H9 (cell line): ENCODE data around the gene CFAP298. TPM values are rescaled to one million over a fixed set of nuclear protein-coding genes. Genes with fewer than 3 reads are reported as not detected.

ENCODE experiments used
- DNase-seq: peaks from one replicate; pipeline ENCODE4 v3.0.0-alpha.2; 2017
- H2AFZ ChIP-seq: one replicate; pipeline ENCODE4 v1.6.1; 2013; ENCODE audit warnings: mild to moderate bottlenecking, low read length, control low read depth, moderate library complexity
- H2AK5ac ChIP-seq: 2 replicates; pipeline ENCODE4 v1.6.1; 2013; ENCODE audit warnings: low read length, control low read depth, mixed read lengths; ENCODE audit not compliant: insufficient read length
- H2BK120ac ChIP-seq: one replicate; pipeline ENCODE4 v1.6.1; 2013; ENCODE audit warnings: low read depth, mild to moderate bottlenecking, low read length, control low read depth, inconsistent platforms; ENCODE audit not compliant: poor library complexity, severe bottlenecking
- H2BK12ac ChIP-seq: 2 replicates; pipeline ENCODE4 v1.6.1; 2013; ENCODE audit warnings: low read length, control low read depth, mixed read lengths, low read depth; ENCODE audit not compliant: insufficient read length
- H2BK15ac ChIP-seq: 2 replicates; pipeline ENCODE4 v1.6.1; 2013; ENCODE audit warnings: low read depth, low read length, control low read depth
- H2BK20ac ChIP-seq: one replicate; pipeline ENCODE4 v1.6.1; 2013; ENCODE audit warnings: low read depth, mild to moderate bottlenecking, low read length, control low read depth, inconsistent platforms; ENCODE audit not compliant: poor library complexity, severe bottlenecking
- H2BK5ac ChIP-seq: 2 replicates; pipeline ENCODE4 v1.6.1; 2013; ENCODE audit warnings: low read length, control low read depth, mixed read lengths; ENCODE audit not compliant: insufficient read length
- H3K14ac ChIP-seq: 2 replicates; pipeline ENCODE4 v1.6.1; 2013; ENCODE audit warnings: low read length, control low read depth; ENCODE audit not compliant: insufficient read depth
- H3K18ac ChIP-seq: 2 replicates; pipeline ENCODE4 v1.6.1; 2013; ENCODE audit warnings: low read depth, mild to moderate bottlenecking, mixed read lengths, low read length, control low read depth; ENCODE audit not compliant: insufficient read length
- H3K23ac ChIP-seq: 2 replicates; pipeline ENCODE4 v1.6.1; 2013; ENCODE audit warnings: low read length, control low read depth, mixed read lengths, low read depth; ENCODE audit not compliant: insufficient read length
- H3K23me2 ChIP-seq: 2 replicates; pipeline ENCODE4 v1.6.1; 2013; ENCODE audit warnings: low read depth, mild to moderate bottlenecking, mixed read lengths, low read length, control low read depth; ENCODE audit not compliant: insufficient read length, poor library complexity, severe bottlenecking
- H3K27ac ChIP-seq: 2 replicates; pipeline ENCODE4 v1.5.1; 2013; ENCODE audit warnings: low read length, control low read depth, mixed read lengths, low read depth; ENCODE audit not compliant: insufficient read length
- H3K27me3 ChIP-seq: 2 replicates; pipeline ENCODE4 v1.6.1; 2013; ENCODE audit warnings: low read length, control low read depth, inconsistent platforms; ENCODE audit not compliant: insufficient read depth
- H3K4ac ChIP-seq: 2 replicates; pipeline ENCODE4 v1.6.1; 2013; ENCODE audit warnings: low read depth, mild to moderate bottlenecking, control low read depth, inconsistent platforms, low read length, moderate library complexity
- H3K4me1 ChIP-seq: 2 replicates; pipeline ENCODE4 v1.6.1; 2013; ENCODE audit warnings: low read length, control low read depth, inconsistent platforms; ENCODE audit not compliant: insufficient read depth
- H3K4me2 ChIP-seq: 2 replicates; pipeline ENCODE4 v1.6.1; 2013; ENCODE audit warnings: low read length, control low read depth, mixed read lengths; ENCODE audit not compliant: insufficient read length, insufficient read depth
- H3K56ac ChIP-seq: 2 replicates; pipeline ENCODE4 v1.6.1; 2013; ENCODE audit warnings: low read depth, mild to moderate bottlenecking, mixed read lengths, low read length, control low read depth; ENCODE audit not compliant: insufficient read length
- H3K79me1 ChIP-seq: 2 replicates; pipeline ENCODE4 v1.6.1; 2013; ENCODE audit warnings: low read depth, mild to moderate bottlenecking, moderate library complexity, low read length, control low read depth, inconsistent platforms; ENCODE audit not compliant: insufficient read depth, poor library complexity, severe bottlenecking
- H3K79me2 ChIP-seq: 2 replicates; pipeline ENCODE4 v1.6.1; 2013; ENCODE audit warnings: low read length, control low read depth, inconsistent platforms; ENCODE audit not compliant: insufficient read depth
- H3K9ac ChIP-seq: 2 replicates; pipeline ENCODE4 v1.6.1; 2013; ENCODE audit warnings: low read length, control low read depth, mixed read lengths; ENCODE audit not compliant: insufficient read length; ENCODE audit errors: extremely low read depth
- H3K9me3 ChIP-seq: one replicate; pipeline ENCODE4 v1.6.1; 2013; ENCODE audit warnings: low read depth, low read length, inconsistent platforms; ENCODE audit not compliant: control insufficient read depth
- H3T11ph ChIP-seq: one replicate; pipeline ENCODE4 v1.6.1; 2013; ENCODE audit warnings: mild to moderate bottlenecking, low read length, control low read depth, inconsistent platforms
- H4K20me1 ChIP-seq: one replicate; pipeline ENCODE4 v1.6.1; 2013; ENCODE audit not compliant: control insufficient read depth, insufficient read length, insufficient read depth
- H4K5ac ChIP-seq: 2 replicates; pipeline ENCODE4 v1.6.1; 2013; ENCODE audit warnings: low read depth, mild to moderate bottlenecking, mixed read lengths, low read length, control low read depth; ENCODE audit not compliant: insufficient read length
- H4K8ac ChIP-seq: replicated peaks from 2 replicates; pipeline ENCODE4 v1.6.1; 2013; ENCODE audit warnings: low read length, control low read depth, mixed read lengths, low read depth; ENCODE audit not compliant: insufficient read length
- H4K91ac ChIP-seq: 2 replicates; pipeline ENCODE4 v1.6.1; 2013; ENCODE audit warnings: low read depth, mild to moderate bottlenecking, moderate library complexity, mixed read lengths, low read length, control low read depth; ENCODE audit not compliant: insufficient read length
- H3K27ac Mint-ChIP-seq, 3 experiments: 2 replicates in 2 of 3; 3 replicates in 1 of 3; pipeline ENCODE4 v1.8.0; 2020 to 2021; ENCODE audit warnings: mixed read lengths in 3 of 3, mild to moderate bottlenecking in 1 of 3, moderate library complexity in 1 of 3
- H3K27me3 Mint-ChIP-seq: 2 replicates; pipeline ENCODE4 v1.8.0; 2021; ENCODE audit warnings: low read depth, mild to moderate bottlenecking, moderate library complexity, mixed read lengths
- H3K36me3 Mint-ChIP-seq, 3 experiments: 2 replicates in 2 of 3; 3 replicates in 1 of 3; pipeline ENCODE4 v1.8.0; 2020 to 2021; ENCODE audit warnings: low read depth in 3 of 3, mixed read lengths in 3 of 3; ENCODE audit not compliant: insufficient read depth in 1 of 3
- H3K4me1 Mint-ChIP-seq, 2 experiments: 2 replicates each; pipeline ENCODE4 v1.8.0; 2020; ENCODE audit warnings: mixed read lengths in 2 of 2
- H3K4me3 Mint-ChIP-seq, 2 experiments: 2 replicates in 1 of 2; 3 replicates in 1 of 2; pipeline ENCODE4 v1.8.0; 2020 to 2021; ENCODE audit warnings: mild to moderate bottlenecking in 2 of 2, mixed read lengths in 2 of 2, moderate library complexity in 1 of 2
- H3K9me3 Mint-ChIP-seq, 2 experiments: 2 replicates in 1 of 2; 3 replicates in 1 of 2; pipeline ENCODE4 v1.8.0; 2020; ENCODE audit warnings: mild to moderate bottlenecking in 2 of 2, mixed read lengths in 2 of 2, moderate library complexity in 1 of 2
- CTCF ChIP-seq: fragments of 200-600 bp; sonication (generic); conservative IDR thresholded peaks from 3 replicates; pipeline ENCODE4 v1.8.0; 2021; ENCODE audit warnings: antibody characterized with exemption, mild to moderate bottlenecking
- total RNA-seq: library from RNA; stranded (reverse); gene quantifications from 2 replicates; pipeline ENCODE4 v1.2.1, GENCODE V29; 2021

Gene CFAP298
- total RNA-seq, 1 experiment from 2014 or later = 81.8 TPM

- Histone ChIP-seq H3K23ac (no peak overlapping the region), H3K14ac (no peak overlapping the region), H2BK120ac (no peak overlapping the region), H2AFZ (no peak overlapping the region), H2BK5ac (no peak overlapping the region), H4K8ac (no peak overlapping the region), H3K79me1 (no peaks in the 10 kb centered on the region), H2BK15ac (no peak overlapping the region), H2BK20ac (no peak overlapping the region), H4K5ac (no peak overlapping the region), H3T11ph (no peak overlapping the region), H3K9me3 (no peaks in the 10 kb centered on the region), H3K18ac (no peak overlapping the region), H3K27ac (no peak overlapping the region), H3K23me2 (peaks cover 2% of the 10 kb centered on the region), H3K9ac (no peak overlapping the region), H4K20me1 (no peaks in the 10 kb centered on the region), H4K91ac (no peak overlapping the region), H3K4me2 (no peak overlapping the region), H3K27me3 (no peaks in the 10 kb centered on the region), H3K56ac (no peak overlapping the region), H3K79me2 (no peaks in the 10 kb centered on the region), H2AK5ac (no peak overlapping the region), H2BK12ac (no peak overlapping the region), H3K4ac (no peak overlapping the region), H3K4me1 (no peaks in the 10 kb centered on the region)
- TF ChIP-seq CTCF = no peak
- no peak for DNase-seq
- Mint-ChIP-seq H3K27ac (no peak overlapping the region), H3K27me3 (no peaks in the 10 kb centered on the region), H3K4me1 (peaks cover 15% of the 10 kb centered on the region in 2 experiments), H3K4me3 (no peak overlapping the region), H3K36me3 (no peaks in the 10 kb centered on the region), H3K9me3 (no peaks in the 10 kb centered on the region)
These were observed 36.0 kb upstream of the CFAP298 start for GRCh38 chr21:32648165-32648564.
